ENCODE measurements around the gene EMID1.

EMID1 gene

DNA sequence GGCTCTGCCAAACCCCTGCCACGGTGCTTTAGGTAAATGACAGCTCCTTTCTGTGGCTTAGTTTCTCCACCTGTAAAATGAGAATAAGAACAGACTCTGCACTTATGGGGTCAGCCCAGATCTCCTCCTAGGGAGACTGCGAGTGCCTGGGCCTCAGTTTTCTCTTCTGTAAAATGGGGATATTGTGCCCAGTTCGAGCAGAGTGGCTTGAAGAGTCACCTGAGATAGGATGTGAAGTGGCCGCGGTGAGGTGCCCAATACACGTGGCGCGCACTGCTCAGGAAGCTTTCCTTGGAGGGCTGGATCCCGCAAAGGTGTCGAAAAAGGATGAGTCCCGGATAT is 473 bp upstream of the EMID1 start:
- Histone ChIP-seq H3K36me3 (no peaks in the 10 kb centered on the region), H3K4me1 (ENCODE audit: control insufficient read depth in 1 of 2, insufficient read depth in 1 of 2, low read depth in 1 of 2, low read length in 1 of 2) (peaks cover 16 to 26% of the 10 kb centered on the region in 2 experiments), H3K4me3 (ENCODE audit: low read depth in 1 of 2, low read length in 1 of 2) (no peak overlapping the region), H3K27ac (no peak overlapping the region), H3K27me3 (peaks cover 58% of the 10 kb centered on the region), H3K9me3 (no peaks in the 10 kb centered on the region)
- TF ChIP-seq, protein P1, sequence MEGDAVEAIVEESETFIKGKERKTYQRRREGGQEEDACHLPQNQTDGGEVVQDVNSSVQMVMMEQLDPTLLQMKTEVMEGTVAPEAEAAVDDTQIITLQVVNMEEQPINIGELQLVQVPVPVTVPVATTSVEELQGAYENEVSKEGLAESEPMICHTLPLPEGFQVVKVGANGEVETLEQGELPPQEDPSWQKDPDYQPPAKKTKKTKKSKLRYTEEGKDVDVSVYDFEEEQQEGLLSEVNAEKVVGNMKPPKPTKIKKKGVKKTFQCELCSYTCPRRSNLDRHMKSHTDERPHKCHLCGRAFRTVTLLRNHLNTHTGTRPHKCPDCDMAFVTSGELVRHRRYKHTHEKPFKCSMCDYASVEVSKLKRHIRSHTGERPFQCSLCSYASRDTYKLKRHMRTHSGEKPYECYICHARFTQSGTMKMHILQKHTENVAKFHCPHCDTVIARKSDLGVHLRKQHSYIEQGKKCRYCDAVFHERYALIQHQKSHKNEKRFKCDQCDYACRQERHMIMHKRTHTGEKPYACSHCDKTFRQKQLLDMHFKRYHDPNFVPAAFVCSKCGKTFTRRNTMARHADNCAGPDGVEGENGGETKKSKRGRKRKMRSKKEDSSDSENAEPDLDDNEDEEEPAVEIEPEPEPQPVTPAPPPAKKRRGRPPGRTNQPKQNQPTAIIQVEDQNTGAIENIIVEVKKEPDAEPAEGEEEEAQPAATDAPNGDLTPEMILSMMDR (IDR thresholded peaks at IDR 0.05) = no peak

- peak overlapping the region; percentile 25 to 27 for H3K4me3 ChIP-seq (ENCODE audit: low read depth in 1 of 2, low read length in 1 of 2)
- peaks cover 16 to 26% of the 10 kb centered on the region in 2 experiments for H3K4me1 ChIP-seq (ENCODE audit: control insufficient read depth in 1 of 2, insufficient read depth in 1 of 2, low read depth in 1 of 2, low read length in 1 of 2)
- no peaks in the 10 kb centered on the region for H3K36me3 ChIP-seq
- H3K27me3 ChIP-seq = peaks cover 58% of the 10 kb centered on the region
- no peak overlapping the region for H3K27ac ChIP-seq
- no peaks in the 10 kb centered on the region for H3K9me3 ChIP-seq
- TF ChIP-seq, protein P1 (IDR thresholded peaks at IDR 0.05) = no peak
These were observed 911 bp downstream of the EMID1 start for GRCh38 chr22:29206372-29207242.

DNA sequence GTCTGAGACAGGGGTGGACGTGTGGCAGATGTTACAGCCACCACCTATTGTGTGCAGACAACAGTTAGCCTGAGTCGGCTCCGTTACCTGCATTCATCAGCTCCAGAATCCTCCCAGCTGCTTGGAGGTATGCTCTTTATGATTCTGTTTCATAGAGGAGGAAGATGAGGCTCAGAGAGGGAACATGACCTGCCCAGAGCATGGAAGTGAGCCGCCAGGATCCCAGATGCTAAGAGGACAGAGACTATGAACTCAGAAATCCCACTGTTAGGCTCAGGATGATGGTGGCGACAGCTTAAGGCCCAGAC is 1.5 kb downstream of the EMID1 start:
- Histone ChIP-seq H3K4me3 (ENCODE audit: low read depth in 1 of 2, low read length in 1 of 2) (no peak overlapping the region), H3K9me3 (no peaks in the 10 kb centered on the region), H3K27ac (no peak overlapping the region), H3K27me3 (peaks cover 58% of the 10 kb centered on the region), H3K4me1 (ENCODE audit: control insufficient read depth in 1 of 2, insufficient read depth in 1 of 2, low read depth in 1 of 2, low read length in 1 of 2) (peaks cover 16 to 21% of the 10 kb centered on the region in 2 experiments), H3K36me3 (no peaks in the 10 kb centered on the region)
- TF ChIP-seq, protein P1 (IDR thresholded peaks at IDR 0.05) = no peak

GRCh38 chr22:29207562-29208501 is 2.1 kb downstream of the EMID1 start:
- H3K36me3 ChIP-seq = no peaks in the 10 kb centered on the region

GRCh38 chr22:29208502-29208862 is 2.8 kb downstream of the EMID1 start:
- no peaks in the 10 kb centered on the region for H3K36me3 ChIP-seq
- no peak overlapping the region for H3K27ac ChIP-seq
- H3K27me3 ChIP-seq = peaks cover 58% of the 10 kb centered on the region
- TF ChIP-seq, protein P1 (IDR thresholded peaks at IDR 0.05) = no peak
- H3K4me1 ChIP-seq (ENCODE audit: control insufficient read depth in 1 of 2, insufficient read depth in 1 of 2, low read depth in 1 of 2, low read length in 1 of 2) = peaks cover 9 to 11% of the 10 kb centered on the region in 2 experiments
- no peaks in the 10 kb centered on the region for H3K9me3 ChIP-seq
- H3K4me3 ChIP-seq (ENCODE audit: low read depth in 1 of 2, low read length in 1 of 2) = no peak overlapping the region

More at GRCh38 chr22:29207562-29208501, 2.1 kb downstream of the EMID1 start:
- no peaks in the 10 kb centered on the region for H3K9me3 ChIP-seq
- no peak overlapping the region for H3K4me3 ChIP-seq (ENCODE audit: low read depth in 1 of 2, low read length in 1 of 2)
- H3K27me3 ChIP-seq = peaks cover 58% of the 10 kb centered on the region
- peaks cover 10 to 15% of the 10 kb centered on the region in 2 experiments for H3K4me1 ChIP-seq (ENCODE audit: control insufficient read depth in 1 of 2, insufficient read depth in 1 of 2, low read depth in 1 of 2, low read length in 1 of 2)
- no peak overlapping the region for H3K27ac ChIP-seq
- TF ChIP-seq, protein P1 (IDR thresholded peaks at IDR 0.05) = no peak
